Vagina (tissue), 2 donors: ENCODE data around the gene KICS2. TPM values are rescaled to one million over a fixed set of nuclear protein-coding genes. Genes with fewer than 3 reads are reported as not detected.

Experiments used
- DNase-seq, 2 donors: peaks; one replicate each; pipeline ENCODE4 v3.0.0-alpha.2; 2017; ENCODE audit errors: extremely low spot score in 2 of 2
- H3K27ac ChIP-seq: fragments of 200-600 bp; sonication (generic); one replicate; pipeline ENCODE4 v1.5.1; 2019
- H3K27me3 ChIP-seq: fragments of 200-600 bp; sonication (generic); one replicate; pipeline ENCODE4 v1.5.1; 2019
- H3K36me3 ChIP-seq, 2 donors: fragments of 200-600 bp; sonication (generic); one replicate each; pipeline ENCODE4 v1.5.1; 2017 to 2019
- H3K4me1 ChIP-seq: fragments of 200-600 bp; sonication (generic); one replicate; pipeline ENCODE4 v1.5.1; 2019
- H3K4me3 ChIP-seq, 2 donors: fragments of 200-600 bp; sonication (generic); 1 replicate in 1 of 2; 2 replicates in 1 of 2; pipeline ENCODE4 v1.5.1; 2016 to 2019
- H3K9me3 ChIP-seq: fragments of 200-600 bp; sonication (generic); one replicate; pipeline ENCODE4 v1.5.1; 2019
- POLR2A ChIP-seq, 2 donors: fragments of 450-650 bp; IDR thresholded peaks; one replicate each; pipeline ENCODE4 v1.6.1; 2017; ENCODE audit warnings: antibody characterized with exemption in 2 of 2, mild to moderate bottlenecking in 2 of 2, moderate library complexity in 2 of 2
- POLR2AphosphoS5 ChIP-seq, 2 donors: sonication (generic); formaldehyde crosslinking; IDR thresholded peaks; one replicate each; pipeline ENCODE4 v1.9.0; 2017; ENCODE audit warnings: antibody characterized with exemption in 2 of 2, mild to moderate bottlenecking in 2 of 2, low read depth in 1 of 2; ENCODE audit not compliant: insufficient read depth in 1 of 2
- intact Hi-C: fragments of 100-400 bp; cut with DNase I; formaldehyde crosslinking; loops from one replicate; pipeline ENCODE4 v1.15.1; 2023
- total RNA-seq: library from RNA; depleted of rRNA; stranded (reverse); fragments of >200 nt; gene quantifications from one replicate; pipeline ENCODE4 v1.2.3, GENCODE V29; 2016
- TF ChIP-seq, protein P1 (sequence below), 3 experiments: fragments of 450-650 bp in 2 of 3; fragments of 200-600 bp in 1 of 3; sonication (generic) in 1 of 3; IDR thresholded peaks; one replicate each; pipeline ENCODE4 v1.5.1; 2017 to 2019; ENCODE audit warnings: antibody characterized with exemption in 3 of 3, mild to moderate bottlenecking in 2 of 3, moderate library complexity in 2 of 3

Gene KICS2
- total RNA-seq, 1 donor from 2014 or later, result 9.6 TPM

DNA sequence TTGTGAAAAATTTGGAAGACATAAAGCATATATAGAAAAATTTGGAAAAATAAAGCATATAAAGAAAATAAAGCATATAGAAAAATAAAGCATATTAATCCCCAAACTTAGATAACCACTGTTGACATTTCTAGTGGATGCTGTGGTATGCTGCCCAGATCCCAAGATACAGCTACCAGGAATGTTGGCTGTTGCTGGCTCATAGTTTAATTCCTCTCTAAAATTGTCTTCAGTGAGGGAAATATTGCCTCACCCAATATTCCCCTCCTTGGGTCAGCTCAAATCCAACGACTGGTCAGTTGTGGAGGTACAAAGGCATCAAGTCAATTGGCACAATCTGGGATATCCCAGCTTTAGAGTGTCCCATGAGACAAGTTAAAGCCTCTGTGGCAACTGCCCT lies 10.1 kb upstream of the KICS2 start:
- Histone ChIP-seq H3K27ac (no peak overlapping the region), H3K4me1 (no peaks in the 10 kb centered on the region), H3K27me3 (no peaks in the 10 kb centered on the region), H3K9me3 (no peaks in the 10 kb centered on the region), H3K36me3 (no peaks in the 10 kb centered on the region), H3K4me3 (no peak overlapping the region)
- DNase-seq, result no peak
- no peak for TF ChIP-seq POLR2AphosphoS5 (IDR thresholded peaks at IDR 0.05; ENCODE audit: insufficient read depth in 1 of 2, low read depth in 1 of 2)
- TF ChIP-seq POLR2A (IDR thresholded peaks at IDR 0.05), result no peak
- TF ChIP-seq, protein P1, sequence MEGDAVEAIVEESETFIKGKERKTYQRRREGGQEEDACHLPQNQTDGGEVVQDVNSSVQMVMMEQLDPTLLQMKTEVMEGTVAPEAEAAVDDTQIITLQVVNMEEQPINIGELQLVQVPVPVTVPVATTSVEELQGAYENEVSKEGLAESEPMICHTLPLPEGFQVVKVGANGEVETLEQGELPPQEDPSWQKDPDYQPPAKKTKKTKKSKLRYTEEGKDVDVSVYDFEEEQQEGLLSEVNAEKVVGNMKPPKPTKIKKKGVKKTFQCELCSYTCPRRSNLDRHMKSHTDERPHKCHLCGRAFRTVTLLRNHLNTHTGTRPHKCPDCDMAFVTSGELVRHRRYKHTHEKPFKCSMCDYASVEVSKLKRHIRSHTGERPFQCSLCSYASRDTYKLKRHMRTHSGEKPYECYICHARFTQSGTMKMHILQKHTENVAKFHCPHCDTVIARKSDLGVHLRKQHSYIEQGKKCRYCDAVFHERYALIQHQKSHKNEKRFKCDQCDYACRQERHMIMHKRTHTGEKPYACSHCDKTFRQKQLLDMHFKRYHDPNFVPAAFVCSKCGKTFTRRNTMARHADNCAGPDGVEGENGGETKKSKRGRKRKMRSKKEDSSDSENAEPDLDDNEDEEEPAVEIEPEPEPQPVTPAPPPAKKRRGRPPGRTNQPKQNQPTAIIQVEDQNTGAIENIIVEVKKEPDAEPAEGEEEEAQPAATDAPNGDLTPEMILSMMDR (IDR thresholded peaks at IDR 0.05), result no peak
- intact Hi-C loops, result no loop called here

DNA sequence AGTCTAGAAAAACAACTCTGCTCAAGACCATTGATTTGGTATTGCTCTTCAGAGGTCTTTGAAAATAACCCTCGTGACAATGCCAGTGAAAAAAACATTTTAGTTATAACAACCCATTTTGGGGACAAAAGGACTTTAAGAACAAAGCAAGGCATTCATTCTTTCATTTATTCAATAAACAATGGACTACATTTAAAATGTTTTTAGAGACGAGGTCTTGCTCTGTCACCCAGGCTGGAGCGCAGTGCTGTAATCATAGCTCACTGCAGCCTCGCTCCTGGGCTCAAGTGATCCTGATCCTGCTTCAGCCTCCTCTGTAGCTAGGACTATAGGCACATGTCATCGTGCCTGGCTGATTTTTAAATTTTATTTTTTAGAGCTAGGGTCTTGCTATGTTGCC lies 7.7 kb upstream of the KICS2 start:
- no peak for DNase-seq
- H3K4me3 ChIP-seq, result no peak overlapping the region
- TF ChIP-seq POLR2AphosphoS5 (IDR thresholded peaks at IDR 0.05; ENCODE audit: insufficient read depth in 1 of 2, low read depth in 1 of 2) (no peak), POLR2A (IDR thresholded peaks at IDR 0.05) (no peak)
- TF ChIP-seq, protein P1 (IDR thresholded peaks at IDR 0.05), result no peak
- H3K36me3 ChIP-seq, result no peaks in the 10 kb centered on the region
- no peaks in the 10 kb centered on the region for H3K27me3 ChIP-seq
- no peaks in the 10 kb centered on the region for H3K9me3 ChIP-seq
- intact Hi-C loops, result no loop called here
- no peak overlapping the region for H3K27ac ChIP-seq
- H3K4me1 ChIP-seq, result no peaks in the 10 kb centered on the region

DNA sequence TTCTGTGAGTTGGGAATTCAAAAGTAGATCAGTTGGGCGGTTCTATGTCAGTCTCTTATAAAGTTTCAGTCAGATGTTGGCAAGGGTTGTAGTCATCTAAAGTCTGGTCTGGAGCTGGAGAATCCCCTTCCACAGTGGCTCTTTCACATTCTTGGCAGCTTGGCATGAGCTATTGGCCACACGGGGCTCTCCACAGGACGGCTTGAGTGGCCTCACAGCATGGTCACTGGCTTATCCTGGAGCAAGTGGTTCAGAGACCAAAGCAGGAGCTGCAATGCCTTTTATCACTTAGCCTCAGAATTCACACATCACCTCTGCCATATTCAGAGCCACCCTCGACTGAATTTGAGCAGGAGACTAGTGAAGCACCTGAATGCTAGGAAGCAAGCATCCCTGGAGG lies 7.1 kb upstream of the KICS2 start:
- no peak overlapping the region for H3K27ac ChIP-seq
- intact Hi-C loops, result no loop called here
- no peaks in the 10 kb centered on the region for H3K36me3 ChIP-seq
- DNase-seq, result no peak
- no peak overlapping the region for H3K4me3 ChIP-seq
- no peaks in the 10 kb centered on the region for H3K4me1 ChIP-seq
- TF ChIP-seq POLR2AphosphoS5 (IDR thresholded peaks at IDR 0.05; ENCODE audit: insufficient read depth in 1 of 2, low read depth in 1 of 2), result no peak
- TF ChIP-seq, protein P1 (IDR thresholded peaks at IDR 0.05), result no peak
- no peak for TF ChIP-seq POLR2A (IDR thresholded peaks at IDR 0.05)
- H3K27me3 ChIP-seq, result no peaks in the 10 kb centered on the region
- no peaks in the 10 kb centered on the region for H3K9me3 ChIP-seq

DNA sequence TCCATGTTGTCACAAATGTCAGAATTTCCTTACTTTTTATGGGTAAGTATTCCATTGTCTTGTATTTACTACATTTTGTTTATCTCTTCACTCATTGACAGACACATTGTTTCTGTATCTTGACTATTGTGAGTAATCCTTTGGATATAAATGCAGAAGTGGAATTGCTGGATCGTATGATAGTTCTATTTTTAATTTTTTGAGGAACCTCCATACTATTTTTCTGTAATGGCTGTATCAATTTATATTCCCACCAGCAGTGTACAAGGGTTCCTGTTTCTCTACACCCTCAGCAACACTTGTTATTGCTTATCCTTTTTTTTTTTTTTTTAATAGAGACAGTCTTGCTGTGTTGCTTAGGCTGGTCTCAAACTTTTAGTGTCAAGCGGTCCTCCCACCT lies 3.5 kb upstream of the KICS2 start:
- intact Hi-C loops, result no loop called here
- no peaks in the 10 kb centered on the region for H3K9me3 ChIP-seq
- DNase-seq, result no peak
- peaks cover 11% of the 10 kb centered on the region for H3K4me1 ChIP-seq
- no peak overlapping the region for H3K4me3 ChIP-seq
- TF ChIP-seq, protein P1 (IDR thresholded peaks at IDR 0.05), result no peak
- TF ChIP-seq POLR2A (IDR thresholded peaks at IDR 0.05) (no peak), POLR2AphosphoS5 (IDR thresholded peaks at IDR 0.05; ENCODE audit: insufficient read depth in 1 of 2, low read depth in 1 of 2) (no peak)
- no peaks in the 10 kb centered on the region for H3K27me3 ChIP-seq
- H3K27ac ChIP-seq, result no peak overlapping the region
- H3K36me3 ChIP-seq, result no peaks in the 10 kb centered on the region

DNA sequence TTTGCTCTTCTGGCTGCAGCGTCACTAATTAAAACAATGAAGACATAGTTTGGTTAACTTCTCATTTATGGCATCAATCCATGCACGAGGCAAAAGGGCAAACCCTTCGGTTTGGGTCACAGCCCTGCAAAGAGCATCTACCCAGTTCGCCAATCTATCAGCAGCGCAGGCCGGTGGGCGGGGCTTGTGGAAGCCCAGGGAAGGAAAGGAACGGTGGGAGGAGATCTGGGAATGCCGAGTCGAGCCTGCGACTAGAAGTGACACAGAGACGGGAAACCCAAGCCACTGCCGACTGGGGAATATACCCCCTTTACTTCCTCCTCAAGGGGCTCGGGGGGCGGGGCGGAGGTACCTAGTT lies 466 bp downstream of the KICS2 start:
- peak in 1 of 2 donors; percentile 92 for DNase-seq
- no peaks in the 10 kb centered on the region for H3K27me3 ChIP-seq
- H3K9me3 ChIP-seq, result no peaks in the 10 kb centered on the region
- intact Hi-C loops, result no loop called here
- peaks cover 11% of the 10 kb centered on the region for H3K4me1 ChIP-seq
- peak overlapping the region; percentile 79 to 98 for H3K4me3 ChIP-seq
- H3K27ac ChIP-seq, result peak overlapping the region; percentile 88
- no peaks in the 10 kb centered on the region for H3K36me3 ChIP-seq
- TF ChIP-seq POLR2A (IDR thresholded peaks at IDR 0.05), result no peak
- TF ChIP-seq POLR2AphosphoS5 (IDR thresholded peaks at IDR 0.05; ENCODE audit: insufficient read depth in 1 of 2, low read depth in 1 of 2), result no peak

DNA sequence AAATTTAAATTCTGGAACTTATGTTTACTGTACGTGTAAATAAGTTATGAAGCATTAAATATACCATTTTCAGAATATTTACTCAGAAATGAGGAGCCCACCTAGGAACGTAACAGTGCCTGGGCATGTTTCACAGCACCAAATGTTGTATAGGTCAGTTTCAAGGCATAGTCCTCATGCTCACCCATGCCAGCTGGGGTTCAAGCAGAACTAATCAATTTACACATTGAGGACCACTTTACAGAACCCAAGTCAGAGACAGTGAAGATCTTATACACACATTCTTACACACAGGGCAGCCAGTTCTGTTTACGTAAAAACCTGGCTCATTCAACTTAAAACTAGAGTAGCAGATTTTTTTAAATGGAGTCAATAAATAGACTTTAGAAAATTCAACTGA lies 2.0 kb downstream of the KICS2 start:
- intact Hi-C loops, result no loop called here
- H3K4me3 ChIP-seq, result no peak overlapping the region
- no peaks in the 10 kb centered on the region for H3K9me3 ChIP-seq
- H3K4me1 ChIP-seq, result peaks cover 11% of the 10 kb centered on the region
- no peaks in the 10 kb centered on the region for H3K36me3 ChIP-seq
- no peak overlapping the region for H3K27ac ChIP-seq
- TF ChIP-seq, protein P1 (IDR thresholded peaks at IDR 0.05), result no peak
- TF ChIP-seq POLR2A (IDR thresholded peaks at IDR 0.05) (no peak), POLR2AphosphoS5 (IDR thresholded peaks at IDR 0.05; ENCODE audit: insufficient read depth in 1 of 2, low read depth in 1 of 2) (no peak)
- H3K27me3 ChIP-seq, result no peaks in the 10 kb centered on the region
- no peak for DNase-seq
